H9 (cell line): ENCODE measurements around the gene BICD2. TPM values are rescaled to one million over a fixed set of nuclear protein-coding genes. Genes with fewer than 3 reads are reported as not detected.

Source experiments
- DNase-seq: peaks from one replicate; pipeline ENCODE4 v3.0.0-alpha.2; 2017
- H2AFZ ChIP-seq: one replicate; pipeline ENCODE4 v1.6.1; 2013; ENCODE audit warnings: mild to moderate bottlenecking, low read length, control low read depth, moderate library complexity
- H2AK5ac ChIP-seq: 2 replicates; pipeline ENCODE4 v1.6.1; 2013; ENCODE audit warnings: low read length, control low read depth, mixed read lengths; ENCODE audit not compliant: insufficient read length
- H2BK120ac ChIP-seq: one replicate; pipeline ENCODE4 v1.6.1; 2013; ENCODE audit warnings: low read depth, mild to moderate bottlenecking, low read length, control low read depth, inconsistent platforms; ENCODE audit not compliant: poor library complexity, severe bottlenecking
- H2BK12ac ChIP-seq: 2 replicates; pipeline ENCODE4 v1.6.1; 2013; ENCODE audit warnings: low read length, control low read depth, mixed read lengths, low read depth; ENCODE audit not compliant: insufficient read length
- H2BK15ac ChIP-seq: 2 replicates; pipeline ENCODE4 v1.6.1; 2013; ENCODE audit warnings: low read depth, low read length, control low read depth
- H2BK20ac ChIP-seq: one replicate; pipeline ENCODE4 v1.6.1; 2013; ENCODE audit warnings: low read depth, mild to moderate bottlenecking, low read length, control low read depth, inconsistent platforms; ENCODE audit not compliant: poor library complexity, severe bottlenecking
- H2BK5ac ChIP-seq: 2 replicates; pipeline ENCODE4 v1.6.1; 2013; ENCODE audit warnings: low read length, control low read depth, mixed read lengths; ENCODE audit not compliant: insufficient read length
- H3K14ac ChIP-seq: 2 replicates; pipeline ENCODE4 v1.6.1; 2013; ENCODE audit warnings: low read length, control low read depth; ENCODE audit not compliant: insufficient read depth
- H3K18ac ChIP-seq: 2 replicates; pipeline ENCODE4 v1.6.1; 2013; ENCODE audit warnings: low read depth, mild to moderate bottlenecking, mixed read lengths, low read length, control low read depth; ENCODE audit not compliant: insufficient read length
- H3K23ac ChIP-seq: 2 replicates; pipeline ENCODE4 v1.6.1; 2013; ENCODE audit warnings: low read length, control low read depth, mixed read lengths, low read depth; ENCODE audit not compliant: insufficient read length
- H3K23me2 ChIP-seq: 2 replicates; pipeline ENCODE4 v1.6.1; 2013; ENCODE audit warnings: low read depth, mild to moderate bottlenecking, mixed read lengths, low read length, control low read depth; ENCODE audit not compliant: insufficient read length, poor library complexity, severe bottlenecking
- H3K27ac ChIP-seq: 2 replicates; pipeline ENCODE4 v1.5.1; 2013; ENCODE audit warnings: low read length, control low read depth, mixed read lengths, low read depth; ENCODE audit not compliant: insufficient read length
- H3K27me3 ChIP-seq: 2 replicates; pipeline ENCODE4 v1.6.1; 2013; ENCODE audit warnings: low read length, control low read depth, inconsistent platforms; ENCODE audit not compliant: insufficient read depth
- H3K4ac ChIP-seq: 2 replicates; pipeline ENCODE4 v1.6.1; 2013; ENCODE audit warnings: low read depth, mild to moderate bottlenecking, control low read depth, inconsistent platforms, low read length, moderate library complexity
- H3K4me1 ChIP-seq: 2 replicates; pipeline ENCODE4 v1.6.1; 2013; ENCODE audit warnings: low read length, control low read depth, inconsistent platforms; ENCODE audit not compliant: insufficient read depth
- H3K4me2 ChIP-seq: 2 replicates; pipeline ENCODE4 v1.6.1; 2013; ENCODE audit warnings: low read length, control low read depth, mixed read lengths; ENCODE audit not compliant: insufficient read length, insufficient read depth
- H3K56ac ChIP-seq: 2 replicates; pipeline ENCODE4 v1.6.1; 2013; ENCODE audit warnings: low read depth, mild to moderate bottlenecking, mixed read lengths, low read length, control low read depth; ENCODE audit not compliant: insufficient read length
- H3K79me1 ChIP-seq: 2 replicates; pipeline ENCODE4 v1.6.1; 2013; ENCODE audit warnings: low read depth, mild to moderate bottlenecking, moderate library complexity, low read length, control low read depth, inconsistent platforms; ENCODE audit not compliant: insufficient read depth, poor library complexity, severe bottlenecking
- H3K79me2 ChIP-seq: 2 replicates; pipeline ENCODE4 v1.6.1; 2013; ENCODE audit warnings: low read length, control low read depth, inconsistent platforms; ENCODE audit not compliant: insufficient read depth
- H3K9ac ChIP-seq: 2 replicates; pipeline ENCODE4 v1.6.1; 2013; ENCODE audit warnings: low read length, control low read depth, mixed read lengths; ENCODE audit not compliant: insufficient read length; ENCODE audit errors: extremely low read depth
- H3K9me3 ChIP-seq: one replicate; pipeline ENCODE4 v1.6.1; 2013; ENCODE audit warnings: low read depth, low read length, inconsistent platforms; ENCODE audit not compliant: control insufficient read depth
- H3T11ph ChIP-seq: one replicate; pipeline ENCODE4 v1.6.1; 2013; ENCODE audit warnings: mild to moderate bottlenecking, low read length, control low read depth, inconsistent platforms
- H4K20me1 ChIP-seq: one replicate; pipeline ENCODE4 v1.6.1; 2013; ENCODE audit not compliant: control insufficient read depth, insufficient read length, insufficient read depth
- H4K5ac ChIP-seq: 2 replicates; pipeline ENCODE4 v1.6.1; 2013; ENCODE audit warnings: low read depth, mild to moderate bottlenecking, mixed read lengths, low read length, control low read depth; ENCODE audit not compliant: insufficient read length
- H4K8ac ChIP-seq: replicated peaks from 2 replicates; pipeline ENCODE4 v1.6.1; 2013; ENCODE audit warnings: low read length, control low read depth, mixed read lengths, low read depth; ENCODE audit not compliant: insufficient read length
- H4K91ac ChIP-seq: 2 replicates; pipeline ENCODE4 v1.6.1; 2013; ENCODE audit warnings: low read depth, mild to moderate bottlenecking, moderate library complexity, mixed read lengths, low read length, control low read depth; ENCODE audit not compliant: insufficient read length
- H3K27ac Mint-ChIP-seq, 3 experiments: 2 replicates in 2 of 3; 3 replicates in 1 of 3; pipeline ENCODE4 v1.8.0; 2020 to 2021; ENCODE audit warnings: mixed read lengths in 3 of 3, mild to moderate bottlenecking in 1 of 3, moderate library complexity in 1 of 3
- H3K27me3 Mint-ChIP-seq: 2 replicates; pipeline ENCODE4 v1.8.0; 2021; ENCODE audit warnings: low read depth, mild to moderate bottlenecking, moderate library complexity, mixed read lengths
- H3K36me3 Mint-ChIP-seq, 3 experiments: 2 replicates in 2 of 3; 3 replicates in 1 of 3; pipeline ENCODE4 v1.8.0; 2020 to 2021; ENCODE audit warnings: low read depth in 3 of 3, mixed read lengths in 3 of 3; ENCODE audit not compliant: insufficient read depth in 1 of 3
- H3K4me1 Mint-ChIP-seq, 2 experiments: 2 replicates each; pipeline ENCODE4 v1.8.0; 2020; ENCODE audit warnings: mixed read lengths in 2 of 2
- H3K4me3 Mint-ChIP-seq, 2 experiments: 2 replicates in 1 of 2; 3 replicates in 1 of 2; pipeline ENCODE4 v1.8.0; 2020 to 2021; ENCODE audit warnings: mild to moderate bottlenecking in 2 of 2, mixed read lengths in 2 of 2, moderate library complexity in 1 of 2
- H3K9me3 Mint-ChIP-seq, 2 experiments: 2 replicates in 1 of 2; 3 replicates in 1 of 2; pipeline ENCODE4 v1.8.0; 2020; ENCODE audit warnings: mild to moderate bottlenecking in 2 of 2, mixed read lengths in 2 of 2, moderate library complexity in 1 of 2
- CTCF ChIP-seq: fragments of 200-600 bp; sonication (generic); conservative IDR thresholded peaks from 3 replicates; pipeline ENCODE4 v1.8.0; 2021; ENCODE audit warnings: antibody characterized with exemption, mild to moderate bottlenecking
- WGBS: extraction: QIAGEN DNeasy Blood & Tissue Kit; methylation state at CpG from one replicate; pipeline ENCODE4 v1.1.7; 2013; ENCODE audit warnings: missing lambda C conversion rate, low lambda C conversion rate, mixed read lengths; ENCODE audit not compliant: insufficient read length; ENCODE audit errors: extremely low coverage; 5-methylcytosine and 5-hydroxymethylcytosine counted together
- total RNA-seq: library from RNA; stranded (reverse); gene quantifications from 2 replicates; pipeline ENCODE4 v1.2.1, GENCODE V29; 2021

The BICD2 gene
- total RNA-seq, 1 experiment from 2014 or later, result 22.3 TPM

DNA sequence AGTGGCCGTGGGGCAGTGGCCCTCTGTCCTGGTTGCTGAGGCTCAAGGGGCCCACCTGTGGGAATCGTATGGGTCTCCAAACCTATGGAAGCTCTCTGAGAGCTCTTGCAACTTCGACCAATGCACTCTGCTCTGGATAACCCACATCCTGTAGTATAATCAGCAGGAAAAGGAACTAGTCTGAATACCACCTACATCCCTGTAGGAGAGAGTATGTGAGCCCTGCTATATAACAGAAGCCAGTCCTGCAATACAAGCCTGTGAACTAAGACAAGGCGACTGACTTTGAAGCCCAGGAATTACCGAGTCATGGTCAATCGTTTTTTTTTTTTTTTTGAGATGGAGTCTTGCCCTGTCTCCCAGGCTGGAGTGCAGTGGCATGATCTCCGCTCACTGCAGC, 29.8 kb upstream of the BICD2 start:
- no peak overlapping the region for H3K23ac ChIP-seq
- H3K23me2 ChIP-seq, result no peaks in the 10 kb centered on the region
- no peak overlapping the region for H2AFZ ChIP-seq
- no peak overlapping the region for H2BK15ac ChIP-seq
- no peaks in the 10 kb centered on the region for H3K36me3 Mint-ChIP-seq
- no peak for TF ChIP-seq CTCF
- no peak overlapping the region for H3K18ac ChIP-seq
- H4K20me1 ChIP-seq, result no peaks in the 10 kb centered on the region
- no peak overlapping the region for H3K9ac ChIP-seq
- H3K4ac ChIP-seq, result no peak overlapping the region
- no peak overlapping the region for H2BK20ac ChIP-seq
- no peak overlapping the region for H3T11ph ChIP-seq
- peaks cover 26% of the 10 kb centered on the region for H3K27me3 Mint-ChIP-seq
- H3K9me3 Mint-ChIP-seq, result no peaks in the 10 kb centered on the region
- H2BK120ac ChIP-seq, result no peak overlapping the region
- H3K27ac Mint-ChIP-seq, result no peak overlapping the region
- H3K4me2 ChIP-seq, result no peak overlapping the region
- H3K56ac ChIP-seq, result no peak overlapping the region
- no peaks in the 10 kb centered on the region for H3K79me1 ChIP-seq
- H3K14ac ChIP-seq, result no peak overlapping the region
- no peak overlapping the region for H4K5ac ChIP-seq
- no peaks in the 10 kb centered on the region for H3K27me3 ChIP-seq
- H3K79me2 ChIP-seq, result no peaks in the 10 kb centered on the region
- peaks cover 8 to 12% of the 10 kb centered on the region in 2 experiments; a peak in 3 of 4 replicates for H3K4me1 Mint-ChIP-seq
- no peak overlapping the region for H3K4me3 Mint-ChIP-seq
- no CpG with 5 or more reads among the region's 7 CpGs for WGBS
- H2BK12ac ChIP-seq, result no peak overlapping the region
- no peak for DNase-seq
- H3K9me3 ChIP-seq, result no peaks in the 10 kb centered on the region
- no peaks in the 10 kb centered on the region for H3K4me1 ChIP-seq
- H2AK5ac ChIP-seq, result no peak overlapping the region
- H2BK5ac ChIP-seq, result no peak overlapping the region
- no peak overlapping the region for H4K8ac ChIP-seq
- no peak overlapping the region for H4K91ac ChIP-seq
- no peak overlapping the region for H3K27ac ChIP-seq
